Neural cell (in vitro differentiated cells): Measurements from ENCODE around the gene MMP24. TPM values are rescaled to one million over a fixed set of nuclear protein-coding genes. Genes with fewer than 3 reads are reported as not detected.

Experiments used
- H2AFZ ChIP-seq: fragments of 200-600, 300-800 bp; sonication (generic), shearing (Covaris generic); 2 replicates; pipeline ENCODE4 v1.6.0; 2014; ENCODE audit warnings: low read depth, mild to moderate bottlenecking, antibody characterized with exemption, low read length, moderate library complexity
- H3F3A ChIP-seq: fragments of 200-600 bp; shearing (Covaris generic); 2 replicates; pipeline ENCODE4 v1.6.1; 2016; ENCODE audit warnings: mild to moderate bottlenecking, moderate library complexity, mixed read lengths, antibody characterized with exemption, low read length; ENCODE audit not compliant: insufficient read depth, poor library complexity, severe bottlenecking
- H3K27ac ChIP-seq: fragments of 200-600, 300-800 bp; sonication (generic), shearing (Covaris generic); 2 replicates; pipeline ENCODE4 v1.5.1; 2014; ENCODE audit warnings: mild to moderate bottlenecking, low read length, moderate library complexity
- H3K27me3 ChIP-seq: fragments of 300-800, 200-600 bp; sonication (generic), shearing (Covaris generic); 2 replicates; pipeline ENCODE4 v1.6.0; 2014; ENCODE audit warnings: mild to moderate bottlenecking, low read depth, low read length, moderate library complexity; ENCODE audit not compliant: insufficient read depth
- H3K36me3 ChIP-seq: fragments of 300-800, 200-600 bp; sonication (generic), shearing (Covaris generic); 2 replicates; pipeline ENCODE4 v1.5.1; 2014; ENCODE audit warnings: mild to moderate bottlenecking, antibody characterized with exemption, low read length, moderate library complexity; ENCODE audit not compliant: insufficient read depth
- H3K4me2 ChIP-seq: fragments of 300-800, 200-600 bp; sonication (generic), shearing (Covaris generic); 2 replicates; pipeline ENCODE4 v1.6.0; 2014; ENCODE audit warnings: mild to moderate bottlenecking, low read length
- H3K4me3 ChIP-seq: fragments of 300-800, 200-600 bp; sonication (generic), shearing (Covaris generic); 2 replicates; pipeline ENCODE4 v1.5.1; 2014; ENCODE audit warnings: mild to moderate bottlenecking, low read length, moderate library complexity
- H3K79me2 ChIP-seq: fragments of 200-600 bp; shearing (Covaris generic); replicated peaks from 2 replicates; pipeline ENCODE4 v1.6.0; 2014; ENCODE audit warnings: mild to moderate bottlenecking, low read length, moderate library complexity; ENCODE audit not compliant: insufficient read depth
- H3K9ac ChIP-seq: fragments of 300-800, 200-600 bp; sonication (generic), shearing (Covaris generic); 2 replicates; pipeline ENCODE4 v1.6.1; 2016; ENCODE audit warnings: mild to moderate bottlenecking, low read length, mixed read lengths
- H3K9me2 ChIP-seq: fragments of 200-600 bp; shearing (Covaris generic); 2 replicates; pipeline ENCODE4 v1.6.1; 2016; ENCODE audit warnings: mild to moderate bottlenecking, low read length, mixed read lengths; ENCODE audit not compliant: insufficient read depth
- H3K9me3 ChIP-seq: fragments of 200-600, 300-800 bp; sonication (generic), shearing (Covaris generic); 2 replicates; pipeline ENCODE4 v1.6.1; 2016; ENCODE audit warnings: mild to moderate bottlenecking, mixed run types, low read length, moderate library complexity, mixed read lengths
- H4K20me1 ChIP-seq: fragments of 200-600 bp; shearing (Covaris generic); 2 replicates; pipeline ENCODE4 v1.6.1; 2016; ENCODE audit warnings: mild to moderate bottlenecking, mixed run types; ENCODE audit not compliant: insufficient read depth
- CTCF ChIP-seq: fragments of 450-650 bp; IDR thresholded peaks from 2 replicates; pipeline ENCODE4 v1.5.1; 2014; ENCODE audit warnings: antibody characterized with exemption, mild to moderate bottlenecking, moderate library complexity; ENCODE audit not compliant: poor library complexity, severe bottlenecking
- EP300 ChIP-seq: fragments of 450-650 bp; conservative IDR thresholded peaks from 2 replicates; pipeline ENCODE4 v1.6.1; 2014; ENCODE audit warnings: antibody characterized with exemption, mild to moderate bottlenecking, moderate library complexity; ENCODE audit not compliant: poor library complexity, severe bottlenecking
- EZH2 ChIP-seq: fragments of 200-600, 300-800 bp; shearing (Covaris generic), sonication (generic); IDR thresholded peaks from 2 replicates; pipeline ENCODE4 v1.6.1; 2014; ENCODE audit warnings: antibody characterized with exemption, low read length, borderline replicate concordance, mild to moderate bottlenecking; ENCODE audit not compliant: insufficient read depth, poor library complexity, severe bottlenecking
- MXI1 ChIP-seq: fragments of 450-650 bp; conservative IDR thresholded peaks from 2 replicates; pipeline ENCODE4 v1.6.1; 2014; ENCODE audit warnings: antibody characterized with exemption, mild to moderate bottlenecking; ENCODE audit not compliant: poor library complexity, severe bottlenecking
- POLR2AphosphoS5 ChIP-seq: IDR thresholded peaks from 2 replicates; pipeline ENCODE4 v1.6.1; 2012
- RAD21 ChIP-seq: fragments of 450-650 bp; conservative IDR thresholded peaks from 2 replicates; pipeline ENCODE4 v1.6.1; 2014; ENCODE audit warnings: antibody characterized with exemption, mild to moderate bottlenecking, moderate library complexity
- REST ChIP-seq: IDR thresholded peaks from 2 replicates; pipeline ENCODE4 v1.6.1; 2012; ENCODE audit warnings: borderline replicate concordance
- SMC3 ChIP-seq: fragments of 450-650 bp; conservative IDR thresholded peaks from 2 replicates; pipeline ENCODE4 v1.6.1; 2014; ENCODE audit warnings: antibody characterized with exemption, mild to moderate bottlenecking, moderate library complexity; ENCODE audit not compliant: poor library complexity
- TAF1 ChIP-seq: IDR thresholded peaks from 2 replicates; pipeline ENCODE4 v1.6.1; 2012; ENCODE audit warnings: low read depth
- polyA plus RNA-seq: library from polyadenylated mRNA; depleted of rRNA; stranded (reverse); fragments of >200 nt; gene quantifications from 2 replicates; pipeline ENCODE4 v1.2.3, GENCODE V29; 2014

Gene MMP24
- polyA plus RNA-seq, 1 donor from 2014 or later: 57.4 TPM

- Histone ChIP-seq H3K4me3 (no peak overlapping the region), H3K27me3 (peaks cover 22% of the 10 kb centered on the region), H3F3A (peaks cover 9% of the 10 kb centered on the region), H3K9ac (no peak overlapping the region), H2AFZ (no peak overlapping the region), H3K79me2 (peaks cover 7% of the 10 kb centered on the region), H3K9me3 (no peaks in the 10 kb centered on the region), H3K27ac (no peak overlapping the region), H3K36me3 (no peaks in the 10 kb centered on the region), H3K4me2 (no peak overlapping the region), H4K20me1 (no peaks in the 10 kb centered on the region), H3K9me2 (no peaks in the 10 kb centered on the region)
- TF ChIP-seq TAF1 (no peak), RAD21 (no peak), EP300 (no peak), SMC3 (no peak), REST (no peak)
Measured at GRCh38 chr20:35224536-35224935, 2.0 kb upstream of the MMP24 start.

GRCh38 chr20:35225319-35226125 lies 968 bp upstream of the MMP24 start:
- H3K9me2 ChIP-seq: no peaks in the 10 kb centered on the region
- peak overlapping the region; percentile 66 for H3K9ac ChIP-seq
- H3K27ac ChIP-seq: no peak overlapping the region
- TF ChIP-seq EP300 (no peak), POLR2AphosphoS5 (no peak), TAF1 (no peak), MXI1 (no peak), SMC3 (no peak), RAD21 (no peak), REST (no peak), CTCF (no peak), EZH2 (no peak)
- no peaks in the 10 kb centered on the region for H3K9me3 ChIP-seq
- peaks cover 22% of the 10 kb centered on the region for H3K27me3 ChIP-seq
- H2AFZ ChIP-seq: peak overlapping the region; percentile 83
- no peaks in the 10 kb centered on the region for H3K36me3 ChIP-seq
- H3F3A ChIP-seq: peaks cover 9% of the 10 kb centered on the region
- H4K20me1 ChIP-seq: no peaks in the 10 kb centered on the region
- H3K4me2 ChIP-seq: peak overlapping the region; percentile 76
- peak overlapping the region; percentile 67 for H3K4me3 ChIP-seq
- peaks cover 7% of the 10 kb centered on the region for H3K79me2 ChIP-seq
